HCT116 (cell line): ENCODE data around the gene LIN28A. TPM values are rescaled to one million over a fixed set of nuclear protein-coding genes. Genes with fewer than 3 reads are reported as not detected.

Experiments used
- ATAC-seq: fragments of 200-7000 bp; cut with Tn5 transposase; 2 replicates; pipeline ENCODE4 v1.9.1; 2020; ENCODE audit warnings: mild to moderate bottlenecking, moderate library complexity
- BruUV-seq: library from RNA; stranded (reverse); fragments of 400-500 nt; replicated peaks from 2 replicates; lab custom pipeline; 2021; lab: Mats Ljungman, UMichigan
- CTCF ChIA-PET: fragments of 300-600 bp; sonication (Branson Sonifier 250); formaldehyde crosslinking; loops from one replicate; lab custom pipeline; 2021; ENCODE audit warnings: antibody characterized with exemption; lab: Charles Lee
- POLR2A ChIA-PET: fragments of 300-600, 350-600 bp; sonication (Branson Sonifier 250); formaldehyde crosslinking; loops from one replicate; lab custom pipeline; 2021; ENCODE audit warnings: antibody characterized with exemption; lab: Charles Lee
- RAD21 ChIA-PET, 2 experiments: fragments of 300-600 bp; sonication (Branson Sonifier 250); formaldehyde crosslinking; loops; one replicate each; lab custom pipeline; 2023; ENCODE audit warnings: low total read pairs in 2 of 2; ENCODE audit not compliant: uncharacterized antibody in 2 of 2, unreplicated experiment in 2 of 2, low non-redundant PET in 1 of 2; lab: Charles Lee
- DNase-seq: peaks from one replicate; pipeline ENCODE4 v3.0.0-alpha.2; 2010; ENCODE audit warnings: low read depth, low spot score
- H2AFZ ChIP-seq: fragments of 200-600 bp; shearing (Covaris generic), sonication (generic); 2 replicates; pipeline ENCODE4 v1.6.1; 2017; ENCODE audit warnings: low read depth, mixed run types, mixed read lengths, antibody characterized with exemption, low read length; ENCODE audit not compliant: poor library complexity, severe bottlenecking
- H3K27ac ChIP-seq: 2 replicates; pipeline ENCODE4 v1.5.1; 2012; ENCODE audit warnings: low read depth, low read length
- H3K27me3 ChIP-seq: fragments of 200-600 bp; sonication (generic); 2 replicates; pipeline ENCODE4 v1.6.1; 2016; ENCODE audit warnings: mixed run types, low read length, mixed read lengths; ENCODE audit not compliant: insufficient read depth
- H3K36me3 ChIP-seq, 2 experiments: fragments of 200-500 bp in 1 of 2; fragments of 200-600 bp in 1 of 2; sonication (Bioruptor generic) in 1 of 2; sonication (generic) in 1 of 2; 2 replicates each; pipeline versions ENCODE4 v1.5.1 to v1.6.1; 2014 to 2016; ENCODE audit warnings: low read length in 2 of 2, inconsistent platforms in 1 of 2, mixed read lengths in 1 of 2, mixed run types in 1 of 2; ENCODE audit not compliant: insufficient read depth in 2 of 2, control insufficient read depth in 1 of 2
- H3K4me1 ChIP-seq, 2 experiments: fragments of 200-600 bp in 1 of 2; sonication (generic) in 1 of 2; 2 replicates each; pipeline versions ENCODE4 v1.5.1 to v1.6.1; 2012 to 2017; ENCODE audit warnings: low read length in 2 of 2, inconsistent platforms in 1 of 2, mild to moderate bottlenecking in 1 of 2, mixed read lengths in 1 of 2, mixed run types in 1 of 2, moderate library complexity in 1 of 2; ENCODE audit not compliant: insufficient read depth in 2 of 2, control insufficient read depth in 1 of 2
- H3K4me2 ChIP-seq: fragments of 200-600 bp; sonication (generic); 2 replicates; pipeline ENCODE4 v1.6.1; 2017; ENCODE audit warnings: mixed run types, low read length, mixed read lengths
- H3K4me3 ChIP-seq, 2 experiments: fragments of 200-600 bp in 1 of 2; sonication (generic) in 1 of 2; replicated peaks in 1 of 2; 2 replicates each; pipeline ENCODE4 v1.5.1; 2011 to 2016; ENCODE audit warnings: low read length in 2 of 2, control low read depth in 1 of 2, low read depth in 1 of 2, mild to moderate bottlenecking in 1 of 2, mixed read lengths in 1 of 2, mixed run types in 1 of 2
- H3K79me2 ChIP-seq: fragments of 200-600 bp; sonication (generic); 2 replicates; pipeline ENCODE4 v1.6.1; 2017; ENCODE audit warnings: mild to moderate bottlenecking, mixed run types, low read length, moderate library complexity, mixed read lengths; ENCODE audit not compliant: insufficient read depth
- H3K9ac ChIP-seq: fragments of 200-600 bp; sonication (generic); 2 replicates; pipeline ENCODE4 v1.6.1; 2016; ENCODE audit warnings: low read length, mixed read lengths
- H3K9me2 ChIP-seq: fragments of 200-600 bp; sonication (generic), shearing (Covaris generic); 2 replicates; pipeline ENCODE4 v1.6.1; 2017; ENCODE audit warnings: mixed run types, mild to moderate bottlenecking, moderate library complexity; ENCODE audit not compliant: insufficient read depth
- H3K9me3 ChIP-seq, 2 experiments: fragments of 200-500 bp in 1 of 2; fragments of 200-600 bp in 1 of 2; sonication (Bioruptor generic) in 1 of 2; sonication (generic) in 1 of 2; 2 replicates each; pipeline ENCODE4 v1.6.1; 2014 to 2017; ENCODE audit warnings: low read length in 2 of 2, mixed read lengths in 2 of 2, inconsistent platforms in 1 of 2, low read depth in 1 of 2, mild to moderate bottlenecking in 1 of 2, mixed run types in 1 of 2, moderate library complexity in 1 of 2; ENCODE audit not compliant: control insufficient read depth in 1 of 2, insufficient read depth in 1 of 2
- H4K20me1 ChIP-seq: fragments of 200-600 bp; sonication (generic), shearing (Covaris generic); 2 replicates; pipeline ENCODE4 v1.6.1; 2017; ENCODE audit warnings: mixed run types, mild to moderate bottlenecking, moderate library complexity; ENCODE audit not compliant: insufficient read depth
- FOSL1 ChIP-seq: IDR thresholded peaks from 2 replicates; pipeline ENCODE4 v1.6.1; 2012; ENCODE audit warnings: low read depth
- intact Hi-C: fragments of 100-400 bp; cut with micrococcal nuclease; formaldehyde crosslinking; loops from 2 replicates; pipeline ENCODE4 v1.10.0; 2022
- total RNA-seq: library from RNA; stranded (reverse); gene quantifications from one replicate; pipeline ENCODE4 v1.2.1, GENCODE V29; 2021; ENCODE audit not compliant: unreplicated experiment
- TF ChIP-seq, protein P1 (sequence below): IDR thresholded peaks from 2 replicates; pipeline ENCODE4 v1.6.1; 2012; ENCODE audit warnings: low read depth

LIN28A gene
- total RNA-seq, 1 experiment from 2014 or later = 1.4 TPM

DNA sequence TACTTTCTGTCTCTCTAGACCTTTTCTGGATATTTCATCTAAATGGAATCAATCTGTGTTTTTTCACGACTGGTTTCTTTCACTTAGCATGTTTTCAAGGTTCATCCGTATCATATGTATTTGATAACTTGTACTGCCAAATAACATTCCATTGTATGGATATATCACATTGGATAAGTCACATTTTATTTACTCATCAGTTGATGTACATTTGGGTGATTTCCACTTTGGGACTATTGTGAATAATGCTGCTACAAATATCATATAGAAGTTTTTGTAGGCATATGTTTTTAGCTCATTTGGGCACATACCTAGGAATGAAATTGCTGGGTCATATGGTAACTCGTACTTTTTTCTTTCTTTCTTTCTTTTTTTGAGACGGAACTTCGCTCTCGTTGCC lies 68.4 kb downstream of the LIN28A start:
- no peak overlapping the region for H3K4me2 ChIP-seq
- H2AFZ ChIP-seq = no peak overlapping the region
- ATAC-seq (no peak), DNase-seq (no peak)
- RAD21 ChIA-PET = interaction anchor here in 1 of 2 experiments (0.6 kb wide), 1 partner anchor 47 kb away, joined by 3 read pairs; the partner anchor contains the start of gene DHDDS
- H3K36me3 ChIP-seq = peaks cover 20 to 25% of the 10 kb centered on the region in 2 experiments
- H3K9me2 ChIP-seq = no peaks in the 10 kb centered on the region
- H4K20me1 ChIP-seq = peaks cover 10% of the 10 kb centered on the region; the same call in 1 of the 2 replicates
- no TSS peak for BruUV-seq
- H3K9ac ChIP-seq = no peak overlapping the region
- peaks cover 13% of the 10 kb centered on the region for H3K79me2 ChIP-seq
- H3K27me3 ChIP-seq = no peaks in the 10 kb centered on the region
- POLR2A ChIA-PET = no interaction called here
- TF ChIP-seq FOSL1 = no peak
- TF ChIP-seq, protein P1, sequence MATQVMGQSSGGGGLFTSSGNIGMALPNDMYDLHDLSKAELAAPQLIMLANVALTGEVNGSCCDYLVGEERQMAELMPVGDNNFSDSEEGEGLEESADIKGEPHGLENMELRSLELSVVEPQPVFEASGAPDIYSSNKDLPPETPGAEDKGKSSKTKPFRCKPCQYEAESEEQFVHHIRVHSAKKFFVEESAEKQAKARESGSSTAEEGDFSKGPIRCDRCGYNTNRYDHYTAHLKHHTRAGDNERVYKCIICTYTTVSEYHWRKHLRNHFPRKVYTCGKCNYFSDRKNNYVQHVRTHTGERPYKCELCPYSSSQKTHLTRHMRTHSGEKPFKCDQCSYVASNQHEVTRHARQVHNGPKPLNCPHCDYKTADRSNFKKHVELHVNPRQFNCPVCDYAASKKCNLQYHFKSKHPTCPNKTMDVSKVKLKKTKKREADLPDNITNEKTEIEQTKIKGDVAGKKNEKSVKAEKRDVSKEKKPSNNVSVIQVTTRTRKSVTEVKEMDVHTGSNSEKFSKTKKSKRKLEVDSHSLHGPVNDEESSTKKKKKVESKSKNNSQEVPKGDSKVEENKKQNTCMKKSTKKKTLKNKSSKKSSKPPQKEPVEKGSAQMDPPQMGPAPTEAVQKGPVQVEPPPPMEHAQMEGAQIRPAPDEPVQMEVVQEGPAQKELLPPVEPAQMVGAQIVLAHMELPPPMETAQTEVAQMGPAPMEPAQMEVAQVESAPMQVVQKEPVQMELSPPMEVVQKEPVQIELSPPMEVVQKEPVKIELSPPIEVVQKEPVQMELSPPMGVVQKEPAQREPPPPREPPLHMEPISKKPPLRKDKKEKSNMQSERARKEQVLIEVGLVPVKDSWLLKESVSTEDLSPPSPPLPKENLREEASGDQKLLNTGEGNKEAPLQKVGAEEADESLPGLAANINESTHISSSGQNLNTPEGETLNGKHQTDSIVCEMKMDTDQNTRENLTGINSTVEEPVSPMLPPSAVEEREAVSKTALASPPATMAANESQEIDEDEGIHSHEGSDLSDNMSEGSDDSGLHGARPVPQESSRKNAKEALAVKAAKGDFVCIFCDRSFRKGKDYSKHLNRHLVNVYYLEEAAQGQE = no peak
- H3K9me3 ChIP-seq = no peaks in the 10 kb centered on the region
- H3K27ac ChIP-seq = no peak overlapping the region
- H3K4me3 ChIP-seq = no peak overlapping the region
- H3K4me1 ChIP-seq = peaks cover under 1 to 9% of the 10 kb centered on the region in 2 experiments; a peak in 3 of 4 replicates
- CTCF ChIA-PET = no interaction called here
- intact Hi-C loops = no loop called here

Other genes starting within 250 kb of the LIN28A start
- not detected for gene C1orf232, start 241.9 kb upstream of the LIN28A start, total RNA-seq
- 62.4 TPM for gene ZNF593, start 240.9 kb upstream of the LIN28A start, total RNA-seq
- not detected for gene ZNF593OS, start 239.0 kb upstream of the LIN28A start, total RNA-seq
- 26.6 TPM for gene CNKSR1, start 233.3 kb upstream of the LIN28A start, total RNA-seq
- not detected for gene CATSPER4, start 220.2 kb upstream of the LIN28A start, total RNA-seq
- gene CEP85, start 176.6 kb upstream of the LIN28A start, total RNA-seq = 37.2 TPM
- gene SH3BGRL3, start 130.7 kb upstream of the LIN28A start, total RNA-seq = 112 TPM
- gene UBXN11, start 104.2 kb upstream of the LIN28A start, total RNA-seq = 19.3 TPM
- gene CD52, start 92.9 kb upstream of the LIN28A start, total RNA-seq = 2.0 TPM
- gene CRYBG2, start 56.7 kb upstream of the LIN28A start, total RNA-seq = 10.5 TPM
- gene ZNF683, start 38.1 kb upstream of the LIN28A start, total RNA-seq = not detected
- 46.0 TPM for gene DHDDS, start 21.5 kb downstream of the LIN28A start, total RNA-seq
- gene HMGN2, start 61.6 kb downstream of the LIN28A start, total RNA-seq = 483 TPM
- 47.0 TPM for gene RPS6KA1, start 118.9 kb downstream of the LIN28A start, total RNA-seq